GM19351 (cell line): Measurements from ENCODE around the gene PPIH.
A peak's percentile ranks its signal among the peaks of the same experiment; 100 is the strongest.
"Not testable (repeated sequence)": the region's sequence is repeated elsewhere in the genome, so short reads cannot be mapped to it uniquely, and the experiment has no call there.

Experiments used
- ATAC-seq: cut with Tn5 transposase; IDR thresholded peaks from one replicate; pipeline ENCODE4 v1.9.1; 2021; ENCODE audit warnings: mild to moderate bottlenecking, moderate library complexity; ENCODE audit not compliant: unreplicated experiment

Gene PPIH

DNA sequence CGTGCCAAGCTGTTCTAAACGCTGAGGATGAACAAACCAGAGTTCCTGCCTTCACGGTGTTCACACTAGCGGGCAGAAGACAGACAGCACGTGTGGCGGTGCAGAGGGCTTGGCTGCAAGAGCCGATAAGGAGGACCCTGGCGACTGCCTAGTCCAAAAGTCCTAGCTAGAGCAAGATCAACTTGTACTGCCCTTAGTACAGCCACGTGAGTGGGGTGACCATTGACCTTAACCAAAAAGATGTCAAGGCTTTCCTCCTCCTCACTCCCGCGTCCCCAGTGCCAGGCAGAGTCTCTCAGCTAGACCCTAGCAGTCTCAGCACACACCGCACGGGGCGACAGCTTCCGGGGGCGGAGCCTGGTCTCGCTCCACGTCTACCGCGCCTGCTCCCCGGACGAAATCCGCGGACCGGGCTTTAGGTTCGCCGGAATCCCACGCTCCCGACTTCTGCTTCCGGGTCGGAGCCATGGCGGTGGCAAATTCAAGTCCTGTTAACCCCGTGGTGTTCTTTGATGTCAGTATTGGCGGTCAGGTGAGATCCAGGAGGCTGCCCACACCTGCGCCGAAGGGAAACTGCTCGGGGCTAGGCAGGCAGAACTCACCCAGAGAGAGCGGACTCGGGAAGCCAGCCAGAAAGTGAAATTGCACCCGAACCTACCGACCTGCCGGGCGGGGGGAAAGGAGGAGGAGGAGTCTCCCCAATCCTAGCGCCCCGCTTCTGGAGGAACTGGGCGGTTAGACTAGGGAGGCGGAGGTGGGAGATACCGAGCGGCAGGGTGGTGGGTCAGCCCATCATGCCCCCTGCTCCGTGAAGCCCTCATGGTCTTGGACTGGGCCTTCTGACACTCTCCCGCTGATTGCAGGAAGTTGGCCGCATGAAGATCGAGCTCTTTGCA, at the start of gene PPIH:
Gene PPIH (plus strand): TSS at position 443 of the 896 bp plus-strand sequence. CDS start 24 bp downstream, at position 467.
- ATAC-seq, result peak; percentile 95

DNA sequence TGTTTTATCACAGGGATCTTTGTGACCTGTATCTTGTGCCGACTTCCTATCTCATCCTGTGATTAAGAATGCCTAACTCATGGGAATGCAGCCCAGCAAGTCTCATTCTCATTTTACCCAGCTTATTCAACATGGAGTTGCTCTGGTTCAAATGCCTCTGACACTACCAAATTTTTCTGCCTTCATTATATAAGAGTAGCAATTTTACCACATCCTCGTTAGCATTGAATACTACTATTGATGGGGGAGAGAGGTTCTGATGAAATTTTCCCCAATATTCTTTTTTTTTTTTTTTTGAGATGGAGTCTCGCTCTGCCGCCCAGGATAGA, 44.5 kb upstream of the PPIH start:
- no peak for ATAC-seq

GRCh38 chr1:42618866-42619265, 39.4 kb upstream of the PPIH start:
- no peak for ATAC-seq

- ATAC-seq, result no peak
These were observed 37.9 kb upstream of the PPIH start for GRCh38 chr1:42620307-42620706.

DNA sequence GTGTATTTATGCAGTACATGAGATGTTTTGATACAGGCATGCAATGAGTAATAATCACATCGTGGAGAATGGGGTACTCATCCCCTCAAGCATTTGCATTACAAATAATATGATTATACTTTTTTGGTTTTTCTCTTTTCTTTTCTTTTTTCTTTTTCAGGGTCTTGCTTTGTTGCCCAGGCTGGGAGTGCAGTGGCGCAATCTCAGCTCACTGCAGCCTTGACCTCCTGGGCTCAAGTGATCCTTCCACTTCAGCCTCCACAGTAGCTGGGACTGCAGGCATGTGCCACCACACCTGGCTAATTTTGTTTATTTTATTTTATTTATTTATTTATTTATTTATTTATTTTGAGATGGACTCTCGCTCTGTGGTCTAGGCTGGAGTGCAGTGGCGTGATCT, 37.0 kb upstream of the PPIH start:
- ATAC-seq, result not testable (repeated sequence)

GRCh38 chr1:42627205-42627604, 31.0 kb upstream of the PPIH start:
- not testable (repeated sequence) for ATAC-seq

GRCh38 chr1:42639116-42639515, 19.1 kb upstream of the PPIH start:
- no peak for ATAC-seq

- ATAC-seq, result no peak
These were observed 12.2 kb upstream of the PPIH start for GRCh38 chr1:42646056-42646455.

DNA sequence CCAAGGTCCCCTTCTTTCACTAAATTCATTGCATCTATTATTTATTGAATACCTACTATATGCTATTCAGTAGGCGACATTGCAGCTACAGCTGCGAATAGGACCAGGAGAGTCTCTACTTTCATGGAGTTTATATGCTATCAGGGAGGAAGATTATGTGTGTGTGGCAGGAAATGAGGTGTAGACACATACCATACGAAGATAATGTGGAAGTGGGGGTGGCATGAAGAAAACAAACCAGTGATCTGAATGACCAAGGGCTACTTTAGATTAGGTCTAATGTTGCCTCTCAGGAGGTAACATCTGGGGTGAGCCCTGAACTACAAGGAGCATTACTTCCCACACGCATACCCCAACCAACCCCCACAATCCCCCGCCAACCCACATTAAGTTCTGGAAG, 1.0 kb upstream of the PPIH start:
- ATAC-seq, result no peak

- ATAC-seq, result no peak
These were observed 684 bp downstream of the PPIH start for GRCh38 chr1:42658877-42659337.

- no peak for ATAC-seq
These were observed 2.8 kb downstream of the PPIH start for GRCh38 chr1:42660907-42661500.

DNA sequence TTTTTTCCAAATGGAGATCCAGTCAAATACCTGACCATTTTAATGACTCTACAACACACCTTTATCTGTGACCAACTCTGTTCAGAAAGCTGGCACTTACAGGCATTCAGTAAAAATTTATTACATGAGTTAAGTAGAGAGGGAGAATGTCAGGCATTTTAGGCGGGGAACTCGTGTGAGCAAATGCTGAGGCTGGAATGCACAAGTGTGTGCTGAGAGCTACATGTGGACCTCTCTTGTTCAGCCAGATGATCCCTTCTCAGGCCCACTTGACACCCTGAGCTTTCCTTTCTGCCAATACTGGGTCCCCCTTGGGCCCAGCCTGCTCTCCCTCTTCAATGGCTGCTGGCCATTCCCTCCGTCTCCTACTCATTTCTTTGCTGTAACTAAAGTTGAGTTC, 11.7 kb downstream of the PPIH start:
- ATAC-seq, result no peak

- no peak for ATAC-seq
These were observed 12.2 kb downstream of the PPIH start for GRCh38 chr1:42670425-42670824.

DNA sequence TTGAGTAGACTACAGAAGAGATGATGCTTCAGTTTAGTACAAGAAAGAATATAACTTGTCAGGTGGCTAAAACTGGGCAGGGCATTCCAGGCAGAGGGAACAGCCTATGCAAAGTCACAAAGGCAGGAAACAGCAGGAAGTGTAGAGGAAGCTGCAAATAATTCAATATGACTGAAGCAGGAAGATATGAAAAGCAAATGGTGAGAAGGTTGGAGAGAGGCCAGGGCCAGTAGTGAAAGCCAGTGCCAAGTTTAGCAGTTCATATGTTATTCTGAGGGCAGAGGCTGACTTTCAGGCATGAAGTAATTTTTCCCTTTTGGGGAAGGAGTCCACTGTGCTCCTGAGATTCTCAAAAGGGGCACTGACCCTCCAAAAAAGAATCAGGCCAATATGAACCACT, 16.0 kb downstream of the PPIH start:
- no peak for ATAC-seq

DNA sequence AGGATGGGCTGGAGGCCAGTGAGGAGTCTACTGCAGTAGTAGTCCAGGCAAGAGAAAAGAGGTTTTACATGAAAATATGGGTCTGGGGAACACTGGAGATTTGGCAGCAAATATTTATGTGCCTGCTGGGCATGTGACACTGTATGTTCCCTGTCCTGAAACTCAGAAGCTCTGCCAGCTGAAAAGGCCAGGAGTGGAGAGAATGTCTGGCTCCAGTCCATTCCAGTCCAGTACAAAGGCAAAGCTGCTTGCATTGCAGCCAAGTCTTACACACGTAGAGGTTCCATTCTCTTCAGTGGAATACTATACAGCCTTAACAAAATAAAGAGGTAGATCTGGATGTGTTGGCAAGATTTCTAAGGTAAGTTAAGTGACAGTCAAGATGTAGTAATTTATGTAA, 16.5 kb downstream of the PPIH start:
- no peak for ATAC-seq

DNA sequence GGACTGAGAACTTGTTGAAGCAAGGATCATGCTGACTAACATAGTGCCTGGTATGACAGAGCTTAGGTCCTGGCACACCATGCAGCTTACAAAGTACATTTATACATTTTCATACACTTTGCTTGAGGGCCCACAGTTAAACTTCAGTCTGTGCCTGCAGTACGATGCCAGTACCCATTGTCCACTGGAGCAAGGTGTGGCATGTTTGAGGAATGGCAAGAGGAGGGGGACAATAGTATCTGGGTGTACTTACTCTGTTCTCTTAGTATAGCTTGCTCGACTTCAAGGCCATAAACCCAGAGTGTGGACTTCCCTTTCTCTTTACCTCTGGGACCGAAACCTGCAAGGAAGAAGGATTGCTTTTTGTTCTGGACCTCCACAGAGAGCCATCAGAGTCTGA, 17.2 kb downstream of the PPIH start:
- no peak for ATAC-seq

DNA sequence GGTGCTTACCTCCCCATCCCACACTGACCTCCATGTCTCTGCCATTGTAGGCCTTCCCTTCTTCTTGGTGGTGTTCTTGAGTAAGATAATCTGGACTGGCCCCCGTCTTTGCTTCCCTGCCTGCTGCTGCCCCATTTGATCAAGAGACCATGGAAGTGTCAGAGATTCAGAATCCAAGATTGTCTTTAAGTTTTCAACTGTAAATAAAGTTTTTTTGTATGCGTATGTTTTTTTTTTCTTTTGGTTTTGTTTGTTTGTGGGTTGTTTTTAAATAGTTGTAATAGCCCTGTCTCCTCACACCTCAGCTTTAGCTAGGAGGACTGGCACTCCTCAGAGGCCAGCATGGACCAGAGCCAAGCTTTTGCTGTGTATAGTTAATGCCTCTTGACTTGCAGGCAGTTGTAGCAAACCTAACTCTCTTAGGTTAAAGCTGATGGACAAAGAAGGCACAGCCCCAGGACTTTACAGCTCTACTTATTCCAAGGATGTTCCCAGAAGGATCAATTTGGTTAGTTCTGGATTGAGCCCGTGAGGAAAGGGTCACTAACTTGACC, 18.4 kb downstream of the PPIH start:
- no peak for ATAC-seq

DNA sequence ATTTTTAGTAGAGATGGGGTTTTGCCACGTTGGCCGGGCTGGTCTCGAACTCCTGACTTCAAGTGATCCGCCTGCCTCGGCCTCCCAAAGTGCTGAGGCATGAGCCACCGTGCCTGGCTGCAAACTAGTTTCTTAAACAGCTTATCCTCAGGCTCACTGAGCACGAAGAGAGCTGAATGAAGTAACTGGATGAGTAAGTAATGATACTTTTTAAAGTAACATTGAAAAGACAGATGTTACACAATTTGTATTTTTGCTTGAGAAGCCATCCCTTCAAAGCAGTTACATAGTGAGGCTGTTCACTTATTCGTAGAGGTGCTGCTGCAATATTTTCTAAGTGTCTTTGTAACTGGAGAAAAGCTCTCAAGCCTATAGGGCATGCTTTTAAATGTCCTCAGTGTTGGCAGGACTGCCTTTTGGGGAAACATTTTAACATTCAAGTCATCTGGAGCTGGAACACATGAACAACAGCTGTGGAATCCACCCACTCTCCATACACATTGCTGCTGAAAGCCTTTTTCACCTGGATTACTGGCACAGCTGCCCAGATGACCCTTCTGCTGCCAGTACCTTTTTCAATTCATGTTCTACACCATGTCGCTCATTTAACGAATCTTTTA, 21.3 kb downstream of the PPIH start:
- ATAC-seq, result no peak

DNA sequence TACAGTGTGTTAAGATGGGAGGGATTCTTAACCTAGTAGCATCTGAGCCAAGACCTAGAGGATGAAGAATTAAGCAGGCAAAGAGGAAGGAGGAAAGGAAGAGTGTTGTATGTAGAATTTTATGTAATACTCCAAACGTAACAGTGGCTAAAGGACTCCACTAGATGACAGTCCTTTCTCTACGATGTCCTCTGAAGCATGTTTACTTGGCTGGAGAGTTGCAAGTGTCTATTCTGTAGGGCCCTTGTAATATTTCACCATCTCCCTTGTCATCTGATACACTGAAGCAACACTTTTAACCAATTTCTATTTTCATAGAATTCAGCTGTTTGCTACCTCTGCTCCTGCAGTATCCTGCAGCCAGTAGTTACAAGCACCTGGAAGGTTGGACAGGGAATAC, 21.8 kb downstream of the PPIH start:
- ATAC-seq, result no peak

- ATAC-seq, result no peak
These were observed 22.9 kb downstream of the PPIH start for GRCh38 chr1:42680921-42681683.
